ENCODE results near the gene SLC25A21.

- TF ChIP-seq CTCF (IDR thresholded peaks at IDR 0.05) (no peak), POLR2A (IDR thresholded peaks at IDR 0.05) (no peak)
These were observed 446.3 kb downstream of the SLC25A21 start for GRCh38 chr14:36726128-36726527.
